ENCODE data around the gene POLR1C. TPM values are rescaled to one million over a fixed set of nuclear protein-coding genes. Genes with fewer than 3 reads are reported as not detected.
"Not testable (repeated sequence)": the region's sequence is repeated elsewhere in the genome, so short reads cannot be mapped to it uniquely, and the experiment has no call there.

The POLR1C gene
- total RNA-seq, 1 donor from 2014 or later = 45.4 TPM

GRCh38 chr6:43540507-43540906, 23.6 kb downstream of the POLR1C start:
- Mint-ChIP-seq H3K4me1 (ENCODE audit: low read depth) (no peaks in the 10 kb centered on the region), H3K4me3 (ENCODE audit: low read depth) (no peak overlapping the region), H3K36me3 (ENCODE audit: insufficient read depth) (peaks cover 20% of the 10 kb centered on the region), H3K9me3 (ENCODE audit: low read depth) (no peaks in the 10 kb centered on the region), H3K27ac (no peak overlapping the region), H3K27me3 (no peaks in the 10 kb centered on the region)
- no peak for DNase-seq (ENCODE audit: low spot score, unreplicated experiment)
- TF ChIP-seq CTCF (IDR thresholded peaks at IDR 0.05; ENCODE audit: unreplicated experiment) = no peak

DNA sequence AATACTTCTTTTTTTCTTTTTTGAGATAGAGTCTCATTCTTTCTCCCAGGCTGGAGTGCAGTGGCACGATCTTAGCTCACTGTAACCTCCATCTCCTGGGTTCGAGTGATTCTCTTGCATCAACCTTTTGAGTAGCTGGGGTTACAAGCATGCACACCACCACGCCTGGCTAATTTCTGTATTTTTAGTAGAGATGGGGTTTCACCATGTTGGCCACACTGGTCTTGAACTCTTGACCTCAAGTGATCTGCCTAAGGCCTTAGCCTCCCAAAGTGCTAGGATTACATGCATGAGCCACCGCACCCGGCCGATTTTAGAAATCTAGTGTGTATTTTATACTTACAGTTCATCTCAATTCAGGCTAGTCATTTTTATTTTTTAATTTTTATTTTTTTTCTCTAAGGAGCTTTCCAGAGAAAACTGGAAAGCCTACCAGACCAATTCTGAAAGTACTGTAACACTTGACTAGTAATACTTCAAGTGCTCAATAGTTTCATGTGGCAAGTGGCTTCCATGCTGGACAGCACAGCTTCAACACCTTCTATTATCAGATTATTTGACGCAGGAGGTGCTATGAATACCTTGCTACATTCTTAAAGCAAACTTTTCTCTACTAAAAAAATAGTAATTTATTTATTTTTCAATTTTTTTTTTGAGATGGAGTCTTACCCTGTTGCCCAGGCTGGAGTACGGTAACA, 25.0 kb downstream of the POLR1C start:
- Mint-ChIP-seq H3K27ac (no peak overlapping the region), H3K9me3 (ENCODE audit: low read depth) (no peaks in the 10 kb centered on the region), H3K4me3 (ENCODE audit: low read depth) (no peak overlapping the region), H3K4me1 (ENCODE audit: low read depth) (no peaks in the 10 kb centered on the region), H3K36me3 (ENCODE audit: insufficient read depth) (peaks cover 26% of the 10 kb centered on the region), H3K27me3 (no peaks in the 10 kb centered on the region)
- no peak for DNase-seq (ENCODE audit: low spot score, unreplicated experiment)
- no peak for TF ChIP-seq CTCF (IDR thresholded peaks at IDR 0.05; ENCODE audit: unreplicated experiment)

GRCh38 chr6:43544461-43544860, 27.6 kb downstream of the POLR1C start:
- no peaks in the 10 kb centered on the region for H3K9me3 Mint-ChIP-seq (ENCODE audit: low read depth)
- no peak overlapping the region for H3K27ac Mint-ChIP-seq
- H3K4me1 Mint-ChIP-seq (ENCODE audit: low read depth) = no peaks in the 10 kb centered on the region
- DNase-seq (ENCODE audit: low spot score, unreplicated experiment) = no peak
- no peak for TF ChIP-seq CTCF (IDR thresholded peaks at IDR 0.05; ENCODE audit: unreplicated experiment)
- no peaks in the 10 kb centered on the region for H3K27me3 Mint-ChIP-seq
- no peak overlapping the region for H3K4me3 Mint-ChIP-seq (ENCODE audit: low read depth)
- H3K36me3 Mint-ChIP-seq (ENCODE audit: insufficient read depth) = peaks cover 29% of the 10 kb centered on the region

DNA sequence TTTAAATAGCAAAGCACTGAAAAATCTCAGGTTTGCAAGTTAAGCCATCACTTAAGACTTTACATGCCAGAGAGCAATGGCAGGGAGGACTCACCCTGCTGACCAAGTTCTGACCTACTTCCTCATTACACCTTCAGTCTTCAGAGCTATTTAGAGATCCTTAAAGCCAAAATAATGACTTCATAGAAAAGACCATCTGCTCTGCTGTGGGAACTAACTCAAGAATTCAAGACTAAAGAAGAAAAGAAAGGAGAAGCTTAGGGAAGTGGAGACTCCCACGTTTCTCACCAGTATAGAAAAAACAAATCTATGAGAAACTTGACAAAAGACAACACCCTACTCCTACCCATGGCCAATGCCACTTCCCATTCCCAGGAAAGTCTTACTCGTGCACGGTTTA, 30.3 kb downstream of the POLR1C start:
- peaks cover 26% of the 10 kb centered on the region for H3K36me3 Mint-ChIP-seq (ENCODE audit: insufficient read depth)
- no peak overlapping the region for H3K27ac Mint-ChIP-seq
- no peaks in the 10 kb centered on the region for H3K27me3 Mint-ChIP-seq
- TF ChIP-seq CTCF (IDR thresholded peaks at IDR 0.05; ENCODE audit: unreplicated experiment) = no peak
- no peak for DNase-seq (ENCODE audit: low spot score, unreplicated experiment)
- no peaks in the 10 kb centered on the region for H3K4me1 Mint-ChIP-seq (ENCODE audit: low read depth)
- H3K4me3 Mint-ChIP-seq (ENCODE audit: low read depth) = no peak overlapping the region
- no peaks in the 10 kb centered on the region for H3K9me3 Mint-ChIP-seq (ENCODE audit: low read depth)

DNA sequence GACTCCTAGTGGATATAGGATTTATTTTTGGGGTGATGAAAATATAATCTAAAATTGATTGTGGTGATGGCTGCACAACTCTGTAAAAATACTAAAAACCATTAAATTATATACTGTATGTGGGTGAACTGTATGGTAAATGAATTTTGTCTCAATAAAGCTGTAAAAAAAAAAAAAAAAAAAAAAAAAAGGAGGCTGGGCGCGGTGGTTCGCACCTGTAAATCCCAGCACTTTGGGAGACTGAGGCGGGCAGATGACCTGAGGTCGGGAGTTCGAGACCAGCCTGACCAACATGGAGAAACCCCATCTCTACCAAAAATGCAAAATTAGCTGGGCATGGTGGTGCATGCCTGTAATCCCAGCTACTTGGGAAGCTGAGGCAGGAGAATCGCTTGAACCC, 40.7 kb downstream of the POLR1C start:
- not testable (repeated sequence) for H3K27ac Mint-ChIP-seq; H3K4me1 Mint-ChIP-seq (ENCODE audit: low read depth); H3K4me3 Mint-ChIP-seq (ENCODE audit: low read depth); H3K27me3 Mint-ChIP-seq; DNase-seq (ENCODE audit: low spot score, unreplicated experiment); H3K9me3 Mint-ChIP-seq (ENCODE audit: low read depth)
- peaks cover 23% of the 10 kb centered on the region for H3K36me3 Mint-ChIP-seq (ENCODE audit: insufficient read depth)

- DNase-seq (ENCODE audit: low spot score, unreplicated experiment) = no peak
- Mint-ChIP-seq H3K36me3 (ENCODE audit: insufficient read depth) (peaks cover 23% of the 10 kb centered on the region), H3K9me3 (ENCODE audit: low read depth) (no peaks in the 10 kb centered on the region), H3K27ac (no peak overlapping the region), H3K4me1 (ENCODE audit: low read depth) (no peaks in the 10 kb centered on the region), H3K4me3 (ENCODE audit: low read depth) (no peak overlapping the region), H3K27me3 (no peaks in the 10 kb centered on the region)
- TF ChIP-seq CTCF (IDR thresholded peaks at IDR 0.05; ENCODE audit: unreplicated experiment) = no peak
These were observed 42.4 kb downstream of the POLR1C start for GRCh38 chr6:43559328-43559727.

Measured in progenitor cell of endocrine pancreas (in vitro differentiated cells).